HFFc6 (cell line): Measurements from ENCODE around the gene TMPRSS5. TPM values are rescaled to one million over a fixed set of nuclear protein-coding genes. Genes with fewer than 3 reads are reported as not detected.

ENCODE experiments used
- DNase-seq: peaks from one replicate; pipeline ENCODE4 v3.0.0-alpha.2; 2018
- H3K27ac Mint-ChIP-seq: 2 replicates; pipeline ENCODE4 v1.8.0; 2020; ENCODE audit warnings: mild to moderate bottlenecking, mixed read lengths
- H3K27me3 Mint-ChIP-seq: 2 replicates; pipeline ENCODE4 v1.8.0; 2021; ENCODE audit warnings: mild to moderate bottlenecking, moderate library complexity, mixed read lengths; ENCODE audit not compliant: insufficient read depth
- H3K36me3 Mint-ChIP-seq: 2 replicates; pipeline ENCODE4 v1.8.0; 2021; ENCODE audit warnings: low read depth, mixed read lengths
- H3K4me1 Mint-ChIP-seq: 2 replicates; pipeline ENCODE4 v1.8.0; 2020; ENCODE audit warnings: low read depth, mixed read lengths
- H3K4me3 Mint-ChIP-seq: 2 replicates; pipeline ENCODE4 v1.8.0; 2020; ENCODE audit warnings: mild to moderate bottlenecking, moderate library complexity, mixed read lengths
- H3K9me3 Mint-ChIP-seq: 2 replicates; pipeline ENCODE4 v1.8.0; 2020; ENCODE audit warnings: mild to moderate bottlenecking, mixed read lengths
- total RNA-seq, 6 experiments: library from RNA; stranded (reverse); fragmentation: NEBNext Ultra II Directional; extraction: Animal tissue kit (Norgen Biotek cat#: 25700); gene quantifications; 2 replicates in 1 of 6; 3 replicates in 5 of 6; pipeline ENCODE4 v1.2.3, GENCODE V29; 2021
- TF ChIP-seq, protein P1 (sequence below): fragments of 200-600 bp; sonication (generic); IDR thresholded peaks from 2 replicates; pipeline ENCODE4 v1.5.0; 2021; ENCODE audit warnings: antibody characterized with exemption, mild to moderate bottlenecking

Gene TMPRSS5
- total RNA-seq, 6 experiments from 2014 or later, result 0.08 to 0.24 TPM; not detected in 4

DNA sequence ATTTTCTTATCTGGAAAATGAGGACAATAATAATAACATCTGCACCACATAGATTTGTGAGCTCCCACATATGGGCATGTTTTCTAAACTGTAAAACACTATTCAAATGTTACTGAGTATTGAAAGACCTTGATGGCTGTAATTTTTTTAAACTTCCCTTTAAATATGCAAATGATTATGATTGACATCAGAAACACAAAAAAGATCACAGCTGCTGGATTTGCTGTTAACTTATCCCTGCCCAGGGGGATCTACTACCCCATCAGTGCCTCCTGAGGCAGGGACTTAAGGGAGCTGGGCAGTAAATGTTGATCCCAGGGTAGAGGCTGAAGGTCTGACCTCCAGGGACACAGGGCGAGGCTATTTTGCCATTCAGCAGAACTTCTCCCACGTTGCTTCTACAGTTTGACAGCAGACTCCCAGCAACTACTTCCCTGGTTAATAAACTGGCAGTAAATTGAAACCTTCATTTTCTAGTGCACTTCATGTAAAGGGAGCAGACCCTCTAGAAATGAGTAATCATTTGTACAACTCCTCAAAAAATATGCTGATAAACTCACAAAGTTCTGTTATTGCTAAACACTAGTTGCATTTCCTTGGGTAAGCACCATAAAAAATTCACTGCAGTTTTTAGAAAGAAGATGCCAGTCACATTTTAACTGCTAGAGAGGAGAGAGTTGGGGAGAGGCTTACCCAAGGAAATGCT lies 20.3 kb downstream of the TMPRSS5 start:
- DNase-seq, result no peak
- Mint-ChIP-seq H3K4me1 (peaks cover 7% of the 10 kb centered on the region; the same call in 1 of the 2 replicates), H3K9me3 (peaks cover 4% of the 10 kb centered on the region), H3K4me3 (no peak overlapping the region), H3K27me3 (peaks cover 10% of the 10 kb centered on the region), H3K36me3 (no peaks in the 10 kb centered on the region), H3K27ac (no peak overlapping the region)
- TF ChIP-seq, protein P1, sequence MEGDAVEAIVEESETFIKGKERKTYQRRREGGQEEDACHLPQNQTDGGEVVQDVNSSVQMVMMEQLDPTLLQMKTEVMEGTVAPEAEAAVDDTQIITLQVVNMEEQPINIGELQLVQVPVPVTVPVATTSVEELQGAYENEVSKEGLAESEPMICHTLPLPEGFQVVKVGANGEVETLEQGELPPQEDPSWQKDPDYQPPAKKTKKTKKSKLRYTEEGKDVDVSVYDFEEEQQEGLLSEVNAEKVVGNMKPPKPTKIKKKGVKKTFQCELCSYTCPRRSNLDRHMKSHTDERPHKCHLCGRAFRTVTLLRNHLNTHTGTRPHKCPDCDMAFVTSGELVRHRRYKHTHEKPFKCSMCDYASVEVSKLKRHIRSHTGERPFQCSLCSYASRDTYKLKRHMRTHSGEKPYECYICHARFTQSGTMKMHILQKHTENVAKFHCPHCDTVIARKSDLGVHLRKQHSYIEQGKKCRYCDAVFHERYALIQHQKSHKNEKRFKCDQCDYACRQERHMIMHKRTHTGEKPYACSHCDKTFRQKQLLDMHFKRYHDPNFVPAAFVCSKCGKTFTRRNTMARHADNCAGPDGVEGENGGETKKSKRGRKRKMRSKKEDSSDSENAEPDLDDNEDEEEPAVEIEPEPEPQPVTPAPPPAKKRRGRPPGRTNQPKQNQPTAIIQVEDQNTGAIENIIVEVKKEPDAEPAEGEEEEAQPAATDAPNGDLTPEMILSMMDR, result no peak

DNA sequence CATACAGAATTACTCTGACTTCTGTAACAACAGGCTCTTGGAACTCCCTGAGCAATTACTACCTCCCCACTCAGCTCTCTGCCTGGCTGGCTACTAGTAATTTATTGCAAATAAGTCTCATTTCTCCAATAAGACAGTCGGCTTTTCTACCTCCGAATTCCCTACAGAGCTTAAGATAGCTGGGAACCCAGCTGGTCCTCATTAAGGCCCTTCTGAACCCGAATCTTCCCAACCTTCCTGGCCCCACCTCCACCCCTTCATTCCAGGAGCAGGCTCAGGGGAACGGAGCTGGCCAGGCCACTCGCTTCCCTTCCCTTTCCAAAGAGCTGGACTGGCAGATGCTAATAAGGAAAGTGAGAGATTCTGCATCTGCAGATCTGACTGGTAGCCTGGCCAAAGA lies 21.6 kb downstream of the TMPRSS5 start:
- Mint-ChIP-seq H3K4me3 (no peak overlapping the region), H3K27ac (no peak overlapping the region), H3K4me1 (no peaks in the 10 kb centered on the region), H3K9me3 (no peaks in the 10 kb centered on the region; the same call in 1 of the 2 replicates), H3K36me3 (no peaks in the 10 kb centered on the region), H3K27me3 (peaks cover 12% of the 10 kb centered on the region)
- TF ChIP-seq, protein P1, result no peak
- no peak for DNase-seq

DNA sequence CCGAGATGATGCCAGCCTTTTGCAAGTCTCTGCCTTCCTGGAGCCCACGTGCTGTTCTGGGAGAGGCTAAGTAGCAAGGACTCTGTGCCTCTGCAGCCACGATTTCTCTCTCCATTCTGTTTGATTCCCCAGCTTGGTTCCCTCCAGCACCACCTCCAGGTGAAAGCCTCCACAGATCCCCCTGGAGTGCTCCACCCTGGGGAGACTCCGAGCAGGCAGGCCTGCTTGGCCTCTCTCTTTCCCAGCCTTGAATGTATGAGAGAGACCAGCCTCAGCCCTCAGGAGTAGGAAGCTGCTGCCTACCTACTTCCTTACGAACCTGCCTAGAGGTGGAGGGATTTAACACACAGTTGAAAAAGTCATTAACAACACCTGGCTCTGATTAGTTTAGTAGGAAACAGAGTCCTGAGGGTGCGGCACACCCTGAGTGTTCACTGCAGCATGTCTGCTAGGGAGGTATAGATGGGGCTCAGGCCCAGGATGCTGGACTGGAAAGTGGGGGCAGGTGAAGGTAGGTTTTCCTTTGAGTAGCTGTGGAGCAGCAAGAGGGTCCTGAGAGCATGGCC lies 22.5 kb downstream of the TMPRSS5 start:
- TF ChIP-seq, protein P1, result no peak
- Mint-ChIP-seq H3K4me3 (no peak overlapping the region), H3K4me1 (no peaks in the 10 kb centered on the region), H3K36me3 (no peaks in the 10 kb centered on the region), H3K27me3 (peaks cover 12% of the 10 kb centered on the region), H3K9me3 (no peaks in the 10 kb centered on the region; the same call in 1 of the 2 replicates), H3K27ac (no peak overlapping the region)
- no peak for DNase-seq

DNA sequence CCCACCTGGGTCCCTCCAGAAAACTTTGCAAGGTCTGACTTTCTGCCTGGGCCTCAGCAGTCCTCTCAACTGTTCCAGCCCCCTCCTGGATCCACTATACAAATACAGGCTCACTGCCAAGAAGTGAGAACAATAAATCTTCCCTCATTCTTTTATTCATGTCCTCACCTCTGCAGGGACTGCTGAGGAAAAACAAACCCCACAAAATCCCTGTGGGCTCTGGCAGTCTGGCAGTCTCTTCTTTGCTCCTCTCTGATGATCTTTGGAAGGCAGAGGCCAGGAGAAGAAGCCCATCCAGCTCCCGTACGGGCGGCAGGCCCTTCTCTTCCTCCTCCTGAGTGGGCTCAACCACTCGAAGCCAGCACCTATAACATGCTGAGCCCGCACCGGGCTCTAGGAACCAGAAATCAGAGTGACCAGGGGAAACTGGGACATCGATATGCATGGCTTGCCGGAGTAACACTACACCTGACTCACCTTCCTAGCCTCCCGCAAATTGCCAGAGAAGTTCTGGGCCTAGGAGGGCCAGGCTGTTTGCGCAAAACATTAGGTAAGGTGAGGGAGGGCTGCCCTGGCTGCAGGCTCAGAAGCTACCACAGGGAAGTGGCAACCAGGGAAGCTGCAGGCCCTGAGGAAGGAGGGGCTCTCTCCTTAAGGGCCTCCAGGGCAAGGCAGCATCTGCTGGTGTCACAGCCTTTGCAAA lies 24.2 kb downstream of the TMPRSS5 start:
- Mint-ChIP-seq H3K36me3 (no peaks in the 10 kb centered on the region), H3K4me3 (no peak overlapping the region), H3K27ac (no peak overlapping the region), H3K4me1 (no peaks in the 10 kb centered on the region), H3K9me3 (no peaks in the 10 kb centered on the region), H3K27me3 (peaks cover 22% of the 10 kb centered on the region)
- TF ChIP-seq, protein P1, result no peak
- DNase-seq, result no peak

DNA sequence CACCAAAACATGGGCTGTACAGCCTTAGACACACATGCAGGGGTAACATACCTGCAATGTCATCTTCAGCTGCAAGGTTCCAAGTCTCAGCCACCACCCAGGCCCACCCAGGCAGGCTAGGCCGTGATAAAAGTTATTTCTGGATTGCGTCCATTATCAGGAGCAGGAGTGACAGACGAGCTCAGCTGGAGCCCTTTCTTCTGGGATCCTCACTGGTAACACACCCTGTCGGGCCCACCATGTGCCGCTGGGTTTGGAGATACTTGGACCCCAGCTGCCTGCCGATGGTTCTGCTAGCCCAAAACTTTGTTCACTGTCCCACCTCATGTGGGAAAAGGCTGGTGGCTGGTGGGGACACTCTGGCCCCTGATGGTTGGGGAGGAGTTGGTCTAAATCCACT lies 24.8 kb downstream of the TMPRSS5 start:
- Mint-ChIP-seq H3K4me1 (no peaks in the 10 kb centered on the region), H3K27ac (no peak overlapping the region), H3K27me3 (peaks cover 24% of the 10 kb centered on the region), H3K36me3 (no peaks in the 10 kb centered on the region), H3K4me3 (no peak overlapping the region), H3K9me3 (no peaks in the 10 kb centered on the region)
- no peak for DNase-seq
- TF ChIP-seq, protein P1, result no peak
